Activated CD4-positive, alpha-beta T cell treated with anti-CD3 and anti-CD28 coated beads, Interleukin-2, amount 50 U/mL, for 4 hours (primary cell): Measurements from ENCODE around the gene FA2H.
"Not testable (repeated sequence)": the region's sequence is repeated elsewhere in the genome, so short reads cannot be mapped to it uniquely, and the experiment has no call there.

Source experiments
- DNase-seq, 2 experiments: peaks; one replicate each; pipeline ENCODE4 v3.0.0-alpha.2; 2020

FA2H gene

GRCh38 chr16:74668877-74669276 is 105.7 kb downstream of the FA2H start:
- not testable (repeated sequence) for DNase-seq

- no peak for DNase-seq
These were observed 107.3 kb downstream of the FA2H start for GRCh38 chr16:74667255-74667700.

GRCh38 chr16:74666425-74667254 is 108.0 kb downstream of the FA2H start, which contains the start of gene RFWD3:
Gene RFWD3 (minus strand): TSS chr16:74666877. CDS start chr16:74661449, 5,428 bp downstream.
- peak; percentile 93 to 95 for DNase-seq

GRCh38 chr16:74666010-74666421 is 108.6 kb downstream of the FA2H start:
- DNase-seq: no peak
